CD4-positive, alpha-beta T cell treated with Interleukin-15 for 1 hour (primary cell): ENCODE data around the gene ATP8B1.
"Not testable (repeated sequence)": the region's sequence is repeated elsewhere in the genome, so short reads cannot be mapped to it uniquely, and the experiment has no call there.

Source experiments
- DNase-seq: peaks from one replicate; pipeline ENCODE4 v3.0.0-alpha.2; 2020

The ATP8B1 gene

DNA sequence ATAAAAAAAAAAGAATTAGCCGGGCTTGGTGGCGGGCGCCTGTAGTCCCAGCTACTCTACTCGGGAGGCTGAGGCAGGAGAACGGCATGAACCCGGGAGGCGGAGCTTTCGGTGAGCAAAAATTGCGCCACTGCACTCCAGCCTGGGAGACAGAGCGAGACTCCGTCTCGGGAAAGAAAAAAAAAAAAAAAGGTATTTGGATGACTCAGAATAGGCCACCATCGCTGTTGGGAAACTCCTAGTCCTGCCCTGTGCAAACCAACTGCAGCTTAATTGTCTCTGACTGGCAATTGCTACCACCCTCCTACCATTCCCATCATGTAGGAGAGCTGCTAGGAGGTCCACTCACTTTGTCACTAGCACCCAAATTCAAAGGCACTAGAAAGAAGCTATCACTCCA, 43.5 kb downstream of the ATP8B1 start:
- no peak for DNase-seq

- no peak for DNase-seq
Observed at GRCh38 chr18:57755473-57756067, 47.5 kb downstream of the ATP8B1 start.

DNA sequence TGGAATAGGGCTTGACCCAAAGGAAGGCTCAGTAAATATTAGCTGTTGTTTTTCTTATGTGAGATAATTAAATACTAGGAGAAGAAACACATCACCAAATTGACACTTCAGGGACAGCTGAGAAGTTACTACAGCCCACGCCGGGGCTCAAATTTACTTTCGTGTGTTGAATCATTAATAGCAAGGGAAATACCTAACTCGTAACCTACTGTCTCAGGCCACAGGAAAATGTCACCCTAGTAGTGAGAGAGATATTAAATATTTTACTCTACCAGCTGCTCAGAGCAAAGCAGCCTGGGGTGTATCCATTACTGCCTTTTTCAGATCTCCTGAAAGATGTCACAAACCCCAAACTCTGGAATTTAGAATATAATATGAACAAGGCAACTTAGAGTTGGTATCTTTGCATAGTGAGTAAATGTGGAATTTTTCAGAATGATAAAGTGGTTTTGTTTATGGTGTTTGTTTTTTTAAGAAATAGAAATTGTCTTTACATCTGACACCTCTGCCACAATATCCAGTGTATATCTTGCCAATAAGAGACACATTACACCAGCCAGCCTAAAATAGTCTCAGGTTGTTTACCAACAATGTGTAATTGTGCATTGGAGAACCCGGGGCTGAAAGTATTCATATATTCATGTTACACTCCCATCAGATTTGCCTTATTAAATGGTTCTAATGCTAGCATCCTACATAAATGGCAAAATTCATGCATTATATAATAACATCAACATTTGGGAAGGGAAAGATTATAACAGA, 48.4 kb downstream of the ATP8B1 start:
- DNase-seq: no peak

- DNase-seq: no peak
Observed at GRCh38 chr18:57753063-57753462, 50.1 kb downstream of the ATP8B1 start.

DNA sequence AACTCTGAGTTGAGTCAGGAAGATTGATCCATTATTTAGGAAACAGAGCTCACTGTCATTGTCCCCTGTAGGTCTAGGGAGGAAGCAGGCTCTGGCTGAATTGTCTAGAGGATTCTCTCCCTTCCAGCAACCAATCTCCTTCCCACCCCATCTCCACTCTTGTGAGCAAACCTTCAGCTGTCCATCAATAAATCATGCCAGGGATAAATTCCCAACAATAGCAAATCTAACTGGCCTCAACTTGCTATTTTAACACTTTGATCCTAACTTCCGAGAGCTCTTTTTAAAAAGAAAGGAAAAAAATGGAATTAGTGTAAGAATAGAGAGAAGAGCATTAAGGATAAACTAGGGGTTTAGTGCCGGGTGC, 53.5 kb downstream of the ATP8B1 start:
- no peak for DNase-seq

GRCh38 chr18:57748770-57749603, 54.1 kb downstream of the ATP8B1 start:
- DNase-seq: no peak

- no peak for DNase-seq
Observed at GRCh38 chr18:57747809-57748680, 55.1 kb downstream of the ATP8B1 start.

DNA sequence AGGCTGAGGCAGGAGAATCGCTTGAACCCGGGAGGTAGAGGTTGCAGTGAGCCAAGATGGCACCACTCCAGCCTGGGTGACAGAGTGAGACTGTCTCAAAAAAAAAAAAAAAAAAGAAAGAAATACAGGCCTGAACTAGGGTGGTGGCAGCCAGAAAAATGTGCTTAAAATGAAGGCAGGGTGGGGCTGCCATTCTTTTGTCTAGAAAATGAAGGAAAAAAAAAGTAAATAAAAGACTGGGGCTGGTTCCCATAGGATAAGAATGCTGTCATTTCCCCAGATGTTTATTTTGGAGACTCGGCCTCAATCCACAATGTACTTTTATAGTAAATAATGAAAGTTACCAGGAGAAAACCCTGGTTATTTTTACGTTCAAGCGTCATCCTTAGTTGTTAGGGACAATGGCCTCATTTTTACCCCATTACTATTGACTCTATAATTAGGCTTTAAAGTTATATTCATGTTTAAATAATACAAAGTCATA, 58.9 kb downstream of the ATP8B1 start:
- no peak for DNase-seq

GRCh38 chr18:57743008-57743407, 60.1 kb downstream of the ATP8B1 start:
- DNase-seq: no peak

DNA sequence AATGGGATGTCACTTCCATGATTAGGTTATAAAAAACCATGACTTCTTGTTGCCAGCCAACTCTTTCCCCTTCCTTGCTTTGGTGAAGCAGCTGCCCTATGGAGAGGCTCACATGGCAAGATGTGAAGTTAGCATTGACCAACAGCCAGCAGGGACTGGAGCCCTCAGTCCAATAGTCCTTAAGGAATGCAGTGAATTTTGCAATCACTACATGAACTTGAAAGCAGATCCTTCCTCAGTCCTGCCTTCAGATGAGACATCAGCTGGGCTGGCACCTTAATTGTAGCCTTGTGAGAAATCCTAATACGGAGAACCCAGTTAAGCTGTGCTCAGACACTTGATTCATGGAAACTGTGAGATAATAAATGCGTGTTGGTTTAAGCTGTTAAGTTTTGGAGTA, 61.8 kb downstream of the ATP8B1 start:
- no peak for DNase-seq

GRCh38 chr18:57738078-57738477, 65.0 kb downstream of the ATP8B1 start:
- DNase-seq: no peak

- DNase-seq: peak; percentile 56
Observed at GRCh38 chr18:57737400-57738060, 65.6 kb downstream of the ATP8B1 start.

DNA sequence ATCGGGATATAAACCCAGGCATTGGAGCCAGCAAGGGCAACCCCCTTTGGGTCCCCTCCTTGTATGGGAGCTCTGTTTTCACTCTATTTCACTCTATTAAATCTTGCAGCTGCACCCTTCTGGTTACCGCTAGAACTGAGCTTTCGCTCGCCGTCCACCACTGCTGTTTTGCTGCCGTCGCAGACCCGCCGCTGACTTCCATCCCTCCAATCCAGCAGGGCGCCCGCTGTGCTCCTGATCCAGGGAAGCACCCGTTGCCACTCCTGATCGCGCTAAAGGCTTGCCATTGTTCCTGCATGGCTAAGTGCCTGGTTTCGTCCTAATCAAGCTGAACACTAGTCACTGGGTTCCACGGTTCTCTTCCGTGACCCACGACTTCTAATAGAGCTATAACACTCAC, 68.1 kb downstream of the ATP8B1 start:
- DNase-seq: not testable (repeated sequence)

DNA sequence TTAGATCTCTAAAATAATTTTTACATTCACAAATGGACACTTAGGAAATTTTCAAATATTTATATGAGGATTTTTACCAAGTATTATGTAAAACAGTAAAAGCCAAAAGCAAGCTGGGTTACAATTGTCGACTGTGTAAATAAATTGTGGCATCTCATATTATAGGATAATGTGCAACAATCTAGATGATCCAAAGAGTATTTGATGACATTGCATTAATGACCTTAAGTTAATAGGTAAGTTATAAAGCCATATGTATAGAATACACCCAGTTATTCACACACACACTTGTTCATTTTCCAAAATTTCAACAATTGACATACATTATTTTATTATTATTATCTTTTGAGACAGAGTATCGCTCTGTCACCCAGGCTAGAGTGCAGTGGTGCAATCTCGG, 69.3 kb downstream of the ATP8B1 start:
- DNase-seq: no peak

DNA sequence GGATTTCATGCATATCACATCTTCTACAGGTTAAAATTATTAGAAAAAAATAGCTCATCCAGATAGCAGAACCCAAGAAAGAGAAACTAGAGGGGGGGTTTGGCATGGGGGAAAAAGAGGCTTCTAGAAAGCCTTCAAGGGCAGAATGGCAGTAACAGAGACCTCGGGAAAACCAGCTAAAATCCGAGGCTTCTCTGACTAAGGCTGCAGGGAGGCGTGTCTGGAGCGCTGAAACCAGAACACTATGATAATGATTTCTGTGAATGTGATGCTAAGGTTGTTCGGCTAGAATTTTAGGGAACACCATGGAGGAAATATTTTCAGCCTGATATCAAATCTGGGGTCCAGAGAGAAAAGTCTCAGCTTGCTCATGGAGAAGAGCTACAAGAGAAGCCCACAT, 73.0 kb downstream of the ATP8B1 start:
- no peak for DNase-seq

- no peak for DNase-seq
Observed at GRCh38 chr18:57728941-57729511, 74.1 kb downstream of the ATP8B1 start.

DNA sequence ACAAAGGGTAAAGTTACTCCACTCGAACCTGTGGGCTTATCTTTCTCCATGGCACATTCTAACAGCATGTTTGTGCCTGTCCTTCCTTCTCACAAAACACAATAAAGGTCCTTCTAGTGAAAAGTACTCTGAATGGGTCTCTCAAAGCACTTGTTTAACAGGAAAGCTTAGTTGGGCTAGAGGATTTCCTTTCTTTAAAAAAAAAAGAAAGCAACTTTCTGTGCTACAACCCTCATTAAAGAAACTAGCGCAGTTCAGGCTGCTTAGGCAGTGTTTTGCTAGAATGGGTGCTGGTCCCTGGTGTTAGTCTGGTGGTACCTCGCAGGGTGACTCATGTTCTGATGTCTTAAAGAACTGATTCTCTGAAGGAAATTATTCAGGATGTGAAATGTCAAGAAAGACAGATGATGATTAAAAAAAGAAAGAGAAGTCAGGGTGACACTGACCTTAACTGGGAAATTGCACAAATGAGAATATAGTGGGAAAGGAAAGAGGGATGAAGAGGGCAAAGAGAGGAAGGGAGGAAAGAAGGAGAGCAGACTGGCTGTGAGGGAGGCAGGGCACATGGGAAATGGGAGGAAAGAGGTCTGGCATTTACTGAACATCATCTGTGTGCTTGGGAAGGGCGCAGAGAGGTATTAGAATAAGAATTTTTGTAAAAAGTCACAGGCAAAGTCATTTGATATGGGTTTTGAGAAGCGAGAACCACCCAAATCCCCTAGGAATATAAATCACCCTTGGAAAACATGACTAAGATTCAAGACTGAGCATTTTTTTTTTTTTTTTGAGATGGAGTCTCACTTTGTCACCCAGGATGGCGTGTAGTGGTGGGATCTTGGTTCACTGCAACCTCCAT, 74.9 kb downstream of the ATP8B1 start:
- DNase-seq: no peak

- not testable (repeated sequence) for DNase-seq
Observed at GRCh38 chr18:57719211-57719935, 83.7 kb downstream of the ATP8B1 start.

DNA sequence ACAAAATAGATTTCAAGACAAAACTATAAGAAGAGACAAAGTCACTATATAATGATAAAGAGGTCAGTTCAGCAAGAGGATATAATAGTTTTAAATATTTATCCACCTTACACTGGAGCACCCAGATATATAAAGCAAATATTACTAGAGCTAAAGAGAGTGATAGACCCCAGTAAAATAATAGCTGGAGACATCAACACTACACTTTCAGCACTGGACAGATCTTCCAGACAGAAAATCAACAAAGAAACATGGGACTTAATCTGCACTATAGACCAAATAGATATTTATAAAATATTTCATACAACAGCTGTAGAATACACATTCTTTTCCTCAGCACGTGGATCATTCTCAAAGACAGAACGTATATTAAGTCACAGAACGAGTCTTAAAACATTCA, 86.6 kb downstream of the ATP8B1 start:
- no peak for DNase-seq

GRCh38 chr18:57715671-57716070, 87.4 kb downstream of the ATP8B1 start:
- DNase-seq: no peak
